ENCODE results near the gene HSF2BP.
"Not testable (repeated sequence)": the region's sequence is repeated elsewhere in the genome, so short reads cannot be mapped to it uniquely, and the experiment has no call there.

HSF2BP gene

DNA sequence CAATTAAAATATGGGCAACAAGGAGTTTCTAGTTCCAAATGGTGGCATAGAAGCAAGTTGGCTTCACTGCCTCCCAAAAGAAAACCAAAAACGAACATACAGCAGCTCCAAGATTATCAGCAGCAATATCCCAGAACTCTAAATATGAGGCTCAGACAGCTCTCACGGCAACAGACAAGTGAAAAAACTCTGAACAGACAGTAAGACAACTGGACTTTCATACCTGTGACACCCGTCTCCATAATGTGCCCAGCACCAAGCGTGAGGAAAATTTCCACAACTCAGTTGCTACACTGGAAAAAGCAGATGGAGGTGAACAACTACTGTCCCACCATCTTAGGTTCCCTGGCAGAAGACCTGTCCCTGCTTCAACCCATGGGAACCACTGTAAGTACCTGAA, 39.9 kb downstream of the HSF2BP start:
- no peak for DNase-seq (ENCODE audit: low read depth)

DNA sequence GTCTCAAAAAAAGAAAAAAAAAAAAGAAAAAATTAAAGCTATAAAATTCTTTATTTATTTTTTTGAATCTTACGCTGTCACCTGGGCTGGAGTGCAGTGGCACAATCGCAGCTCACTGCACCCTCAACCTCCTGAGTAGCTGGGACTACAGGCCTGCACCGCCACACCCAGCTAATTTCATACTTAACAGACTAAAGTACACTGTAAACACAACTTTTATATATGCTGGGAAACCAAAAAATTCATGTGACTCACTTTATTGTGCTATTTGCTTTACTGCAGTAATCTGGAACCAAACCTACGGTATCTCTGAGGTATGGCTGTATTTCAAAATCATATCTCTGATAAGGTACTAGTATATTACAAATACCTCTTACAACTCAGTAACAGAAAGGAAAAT, 40.3 kb downstream of the HSF2BP start:
- no peak for DNase-seq (ENCODE audit: low read depth)

DNA sequence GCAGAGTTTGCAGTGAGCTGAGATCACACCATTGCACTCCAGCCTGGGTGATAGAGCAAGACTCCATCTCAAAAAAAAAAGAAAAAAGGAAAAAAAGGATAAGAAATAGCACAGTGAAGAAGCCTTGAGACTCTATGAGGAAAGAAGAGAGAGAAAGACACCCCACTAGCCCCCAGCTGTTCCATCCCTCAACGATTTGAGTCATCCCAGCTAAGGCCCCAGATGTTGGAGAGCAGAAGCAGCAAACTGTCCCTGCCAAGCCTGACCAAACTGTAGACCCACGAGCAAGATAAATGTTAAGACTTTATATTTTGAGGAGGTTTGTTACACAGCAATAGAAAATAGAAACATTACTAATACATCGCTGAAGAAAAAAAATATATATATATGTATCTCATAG, 42.4 kb downstream of the HSF2BP start:
- DNase-seq (ENCODE audit: low read depth) = not testable (repeated sequence)

DNA sequence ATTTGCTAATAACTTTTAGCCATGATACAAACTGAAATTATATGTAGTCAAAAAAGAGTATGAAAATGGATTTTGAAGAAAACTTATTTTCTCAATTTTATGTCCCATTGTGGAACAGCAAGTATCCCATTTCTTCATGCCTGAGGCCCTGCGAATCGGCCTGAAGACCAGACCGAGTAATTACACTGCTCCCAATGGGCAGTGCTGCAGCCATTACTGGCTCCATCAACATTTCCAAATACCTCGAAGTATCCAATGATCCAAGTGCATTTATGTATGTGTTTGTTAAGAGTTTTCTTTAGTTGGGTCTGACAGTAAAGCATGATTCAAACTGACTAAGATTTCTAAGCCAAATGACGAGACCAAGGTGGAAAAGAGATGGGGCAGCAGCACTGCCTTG, 44.4 kb downstream of the HSF2BP start:
- DNase-seq (ENCODE audit: low read depth) = no peak

DNA sequence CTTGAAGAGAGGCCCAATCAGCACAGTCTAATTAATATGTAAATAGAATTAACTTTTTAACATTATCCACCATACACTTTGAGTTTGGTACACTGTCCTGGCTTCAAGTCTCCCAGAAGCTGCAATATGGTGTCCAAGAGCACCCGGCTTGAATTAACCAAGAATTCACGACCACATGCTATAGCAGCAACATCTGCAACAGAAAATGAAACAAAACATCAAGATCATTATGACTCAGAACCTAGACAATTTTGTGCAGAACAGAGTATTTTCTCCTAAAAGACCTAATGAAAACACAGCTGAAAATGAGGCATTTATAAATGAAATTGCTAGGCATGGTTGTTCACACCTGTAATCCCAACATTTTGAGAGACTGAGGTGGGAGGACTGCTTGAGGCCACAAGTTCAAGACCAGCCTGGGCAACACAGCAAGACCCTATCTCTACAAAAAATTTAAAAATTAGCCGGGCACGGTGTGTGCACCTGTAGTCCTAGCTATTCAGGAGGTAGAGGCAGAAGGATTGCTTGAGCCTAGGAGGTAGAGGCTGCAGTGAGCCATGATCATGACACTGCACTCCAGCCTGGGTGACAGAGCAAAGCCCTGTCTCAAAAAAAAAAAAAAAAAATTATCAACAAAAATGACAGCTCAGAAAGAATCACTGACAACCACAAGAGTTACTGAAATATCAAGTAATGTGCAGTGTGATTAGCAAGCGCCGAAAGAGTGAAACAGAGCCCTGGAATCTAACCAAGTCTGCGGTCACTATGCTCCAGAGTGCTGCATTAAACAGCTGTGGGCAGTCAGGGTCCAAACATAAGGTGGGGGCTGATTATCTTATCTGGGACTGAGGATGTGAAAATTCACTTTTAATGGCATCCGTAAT, 45.3 kb downstream of the HSF2BP start:
- DNase-seq (ENCODE audit: low read depth) = no peak

DNA sequence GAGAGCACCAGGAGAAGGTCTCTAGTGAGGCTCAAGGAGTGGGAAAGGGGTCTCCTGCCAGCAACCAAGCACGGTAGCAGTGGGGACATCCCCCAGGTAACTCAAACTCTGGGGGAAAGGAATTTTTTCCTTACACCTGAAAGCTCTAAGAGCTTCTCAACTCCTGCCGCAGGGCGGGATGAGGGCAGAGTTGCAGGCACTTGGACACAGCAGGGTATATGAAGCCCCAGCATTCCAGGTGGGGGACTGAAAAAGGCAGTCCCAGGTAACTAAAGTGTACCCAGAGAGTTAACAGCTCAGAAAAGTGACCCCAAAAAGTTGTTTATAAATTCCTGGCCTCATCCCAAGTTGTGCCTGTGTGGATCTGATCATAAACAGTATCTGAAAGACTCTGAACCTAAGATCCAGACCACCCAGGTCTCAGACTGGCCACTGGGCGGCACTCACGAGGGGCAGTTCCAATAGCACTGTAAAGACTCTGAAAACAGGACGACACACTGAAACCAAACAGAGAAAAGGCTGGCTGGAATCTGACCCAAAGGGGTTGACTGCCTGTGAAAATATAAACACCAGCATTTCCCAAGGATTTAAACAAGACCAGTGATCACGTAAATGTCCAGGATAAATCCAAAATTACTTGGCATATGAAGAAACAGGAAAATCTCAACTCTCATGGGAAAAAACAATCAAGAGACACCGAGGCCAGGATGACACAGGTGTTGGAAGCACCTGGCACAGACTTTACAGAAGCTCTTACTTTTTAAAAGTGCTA, 47.5 kb downstream of the HSF2BP start:
- DNase-seq (ENCODE audit: low read depth) = no peak

DNA sequence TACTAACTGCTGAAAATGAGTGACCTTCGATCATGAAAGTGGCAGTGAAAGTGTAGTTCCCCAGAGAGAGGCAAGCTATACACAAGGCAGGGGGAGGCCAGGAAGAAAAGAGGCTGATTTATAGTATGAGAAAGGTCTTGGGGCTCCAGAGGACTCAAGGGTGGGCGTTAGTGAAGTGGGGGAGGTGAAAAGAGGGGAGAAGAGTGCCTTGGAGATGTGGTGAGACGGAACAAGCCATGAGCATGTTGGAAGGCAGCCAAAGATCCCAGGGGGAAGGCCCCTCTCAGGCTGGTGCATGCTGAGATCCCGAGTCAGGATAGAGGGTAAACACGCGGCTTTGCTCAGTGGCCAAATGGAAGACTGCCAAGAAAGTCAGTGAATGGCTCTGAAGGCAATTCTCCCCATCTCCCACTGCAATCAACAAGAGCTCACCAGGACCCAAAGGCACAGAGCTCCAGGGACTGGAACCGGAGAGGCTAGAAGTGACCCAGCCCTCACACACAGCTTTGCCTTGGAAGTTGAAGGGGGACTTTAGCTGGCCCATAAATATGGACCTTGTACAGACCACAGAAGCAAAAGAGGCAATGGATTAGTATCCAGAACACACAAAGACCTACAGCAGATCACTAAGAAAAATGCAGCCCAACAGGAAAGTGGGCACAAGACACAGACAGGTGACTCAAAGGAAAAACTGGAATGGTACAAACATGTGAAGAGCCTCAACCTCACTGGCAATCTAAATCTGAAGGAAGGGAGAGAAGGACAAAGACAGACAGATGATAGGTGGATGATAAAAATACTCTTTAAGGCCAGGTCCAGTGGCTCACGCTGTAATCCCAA, 49.6 kb downstream of the HSF2BP start:
- no peak for DNase-seq (ENCODE audit: low read depth)

DNA sequence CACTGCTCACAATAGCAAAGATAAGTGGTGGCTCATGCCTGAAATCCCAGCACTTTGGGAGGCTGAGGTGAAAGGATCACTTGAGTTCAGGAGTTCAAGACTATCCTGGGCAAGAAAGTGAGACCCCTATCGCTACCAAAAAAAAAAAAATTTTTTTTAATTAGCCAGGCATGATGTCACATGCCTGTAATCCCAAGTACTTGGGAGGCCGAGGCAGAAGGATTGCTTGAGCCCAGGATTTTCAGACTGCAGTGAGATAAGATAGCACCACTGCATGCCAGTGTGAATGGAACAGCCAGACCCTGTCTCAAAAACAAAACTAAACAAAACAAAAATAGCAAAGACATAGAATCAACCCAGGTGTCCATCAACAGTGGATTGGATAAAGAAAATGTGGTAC, 50.6 kb downstream of the HSF2BP start:
- no peak for DNase-seq (ENCODE audit: low read depth)

DNA sequence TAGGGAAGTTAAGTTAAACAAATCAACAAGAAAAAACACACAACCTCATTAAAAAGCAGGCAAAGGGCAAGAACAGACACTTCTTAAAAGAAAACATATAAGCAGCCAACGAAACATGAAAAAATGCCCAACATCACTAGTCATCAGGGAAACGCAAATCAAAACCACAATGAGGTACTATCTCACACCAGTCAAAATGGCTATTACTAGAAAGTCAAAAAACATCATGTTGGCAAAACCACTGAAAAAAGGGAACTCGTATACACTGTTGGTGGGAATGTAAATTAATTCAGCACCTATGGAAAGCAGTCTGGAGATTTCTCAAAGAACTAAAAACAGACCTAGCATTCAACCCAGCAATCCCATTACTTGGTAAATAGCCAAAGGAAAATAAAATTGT, 51.1 kb downstream of the HSF2BP start:
- no peak for DNase-seq (ENCODE audit: low read depth)

DNA sequence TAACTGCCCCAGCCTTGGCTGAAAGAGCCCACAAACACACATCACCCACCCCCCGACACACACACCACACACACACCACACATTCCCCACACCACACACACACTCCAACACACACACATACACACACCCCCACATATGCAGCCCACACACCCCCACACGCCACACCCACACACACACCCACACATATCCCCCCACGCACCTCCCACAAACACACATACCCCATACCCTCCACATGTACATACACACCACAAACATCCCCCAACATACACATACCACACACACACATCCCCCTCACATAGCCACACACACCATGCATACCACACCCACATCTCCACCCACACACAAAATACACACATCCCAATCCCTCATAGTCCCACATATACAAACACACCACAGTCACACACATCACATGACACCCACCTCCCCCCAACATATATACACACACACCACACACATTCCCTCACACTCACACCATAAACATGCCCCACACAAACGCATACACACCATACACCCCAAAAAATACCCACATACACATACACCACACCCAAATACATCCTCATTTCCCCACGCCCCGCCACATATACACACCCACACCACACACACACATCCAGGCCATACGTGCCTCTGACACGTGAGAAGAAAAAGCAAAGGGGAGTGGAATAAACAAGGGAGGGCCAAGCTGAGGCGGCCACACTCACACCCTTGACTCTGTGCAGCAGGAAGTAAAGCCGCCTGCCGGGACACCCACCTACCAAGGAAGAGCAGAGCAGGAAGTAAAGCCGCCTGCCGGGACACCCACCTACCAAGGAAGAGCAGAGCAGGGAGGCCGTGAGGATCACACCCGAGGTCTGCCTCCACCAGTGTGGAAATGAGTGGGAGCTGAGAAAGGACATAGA, 53.7 kb downstream of the HSF2BP start:
- DNase-seq (ENCODE audit: low read depth) = no peak

DNA sequence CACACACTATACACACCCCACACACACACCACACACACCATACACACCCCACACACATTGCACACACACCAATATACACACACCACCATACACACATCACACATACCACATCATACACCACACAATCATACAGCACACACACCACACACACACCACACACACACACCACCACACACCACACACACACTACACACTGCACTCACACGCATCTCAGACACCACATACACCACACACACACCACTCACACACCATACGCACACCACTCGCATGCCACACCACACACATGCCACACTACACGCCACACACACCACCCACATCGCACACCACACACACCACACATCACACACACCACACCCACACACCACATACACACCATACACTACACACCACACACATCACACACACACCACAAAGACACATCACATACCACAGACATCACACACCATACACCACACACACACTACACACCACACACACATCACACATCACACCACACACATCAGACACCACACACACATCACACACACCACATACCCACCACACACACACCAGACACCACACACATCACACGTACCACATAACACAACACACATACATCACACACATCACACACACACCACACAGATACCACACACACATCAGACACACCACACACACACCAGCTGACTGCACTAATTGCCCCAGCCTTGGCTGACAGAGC, 54.6 kb downstream of the HSF2BP start:
- no peak for DNase-seq (ENCODE audit: low read depth)

DNA sequence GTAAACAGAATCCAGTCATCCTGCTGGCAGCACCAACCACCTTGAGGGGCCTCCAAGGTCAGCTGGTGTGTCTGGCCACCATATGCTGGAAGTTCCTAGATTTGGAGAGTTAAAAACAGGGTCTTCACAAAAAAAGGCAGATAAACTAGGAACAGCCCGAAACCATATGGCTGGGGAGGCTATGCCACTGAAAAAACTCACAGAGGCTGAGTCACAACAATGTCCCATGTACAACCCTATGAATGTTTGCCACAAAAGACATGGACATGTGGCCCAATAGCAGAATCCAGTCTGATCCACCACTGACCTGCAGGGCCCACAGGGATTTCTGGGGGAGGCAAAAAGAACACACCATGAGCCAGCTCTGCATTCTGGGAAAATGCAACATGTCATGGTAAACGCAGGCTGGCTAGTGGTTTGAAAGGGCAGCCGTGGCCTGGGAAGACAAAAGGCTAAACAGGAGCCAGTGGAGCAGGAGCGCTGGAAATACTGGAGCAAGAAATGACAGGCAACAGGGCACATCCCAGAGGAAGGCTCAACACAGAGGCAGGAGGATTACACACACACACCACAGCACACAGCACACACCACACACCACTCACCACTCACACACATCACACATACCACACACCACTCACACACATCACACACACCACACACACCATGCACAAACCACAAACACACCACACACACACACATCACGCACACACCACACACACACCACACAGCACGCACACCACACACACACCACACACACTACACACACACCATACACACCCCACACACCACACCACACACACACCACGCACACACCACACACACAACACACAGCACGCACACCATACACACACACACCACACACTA, 55.4 kb downstream of the HSF2BP start:
- DNase-seq (ENCODE audit: low read depth) = no peak

DNA sequence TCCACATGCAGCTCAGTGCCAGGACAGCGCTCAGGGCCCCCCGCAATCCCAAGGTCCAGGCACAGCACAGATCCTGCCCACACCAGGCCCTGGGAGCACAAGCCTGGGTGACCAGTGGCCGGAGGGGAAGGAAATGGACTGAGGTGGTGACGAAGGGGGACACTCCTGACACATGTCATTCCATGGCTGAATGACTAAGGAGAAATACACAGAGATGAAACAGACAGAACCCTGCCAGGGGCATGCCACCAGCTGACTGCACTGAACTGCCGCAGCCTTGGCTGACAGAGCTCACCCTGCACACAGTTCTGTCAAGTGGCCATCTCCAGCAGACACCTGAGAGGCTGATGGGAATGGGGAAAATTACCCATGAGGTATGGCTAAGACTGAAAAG, 56.1 kb downstream of the HSF2BP start:
- DNase-seq (ENCODE audit: low read depth) = no peak

DNA sequence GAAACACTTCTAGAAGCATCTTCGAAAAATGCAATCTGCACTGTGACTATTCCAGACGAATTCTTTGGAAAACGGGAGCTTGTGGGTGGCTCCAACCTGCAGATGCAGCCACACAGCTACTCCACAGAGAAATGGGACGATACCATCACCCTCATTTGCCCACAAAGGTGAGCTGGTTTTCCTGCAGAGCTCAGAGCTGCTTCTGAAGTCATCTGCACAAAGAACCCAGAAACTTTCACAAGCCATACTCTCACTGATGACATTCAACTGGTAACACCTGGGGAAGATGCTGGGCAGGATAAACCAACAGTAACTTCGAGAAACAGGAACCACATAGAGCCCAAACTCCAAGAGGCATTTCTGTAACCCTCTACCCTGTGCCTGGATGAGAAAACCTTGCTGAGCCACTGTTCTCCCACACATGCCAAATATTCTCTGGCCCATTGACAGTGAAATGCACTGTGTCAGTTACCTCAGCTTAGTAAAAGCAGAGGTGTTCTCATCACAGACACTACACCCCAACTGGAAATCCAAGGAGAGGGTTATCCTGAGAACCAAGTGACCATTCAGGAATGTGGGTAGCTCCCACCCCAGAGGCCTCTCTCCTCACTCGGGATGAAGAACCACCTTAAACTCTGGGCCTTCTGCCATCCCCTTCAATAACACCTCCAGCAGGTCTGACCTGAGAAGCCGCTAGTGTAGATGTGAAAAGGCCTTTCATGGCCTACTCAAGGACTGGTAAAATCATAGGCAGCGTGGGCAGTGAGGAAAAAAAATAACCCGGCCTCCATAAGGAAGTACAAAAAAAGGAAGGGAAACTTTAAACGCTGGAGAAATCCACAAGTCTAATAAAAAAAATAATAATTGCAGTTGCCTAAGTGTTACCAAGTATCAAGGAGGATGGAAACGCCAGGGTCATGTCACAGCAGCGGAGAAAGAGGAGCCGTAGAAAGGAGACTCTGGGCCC, 56.7 kb downstream of the HSF2BP start:
- no peak for DNase-seq (ENCODE audit: low read depth)

DNA sequence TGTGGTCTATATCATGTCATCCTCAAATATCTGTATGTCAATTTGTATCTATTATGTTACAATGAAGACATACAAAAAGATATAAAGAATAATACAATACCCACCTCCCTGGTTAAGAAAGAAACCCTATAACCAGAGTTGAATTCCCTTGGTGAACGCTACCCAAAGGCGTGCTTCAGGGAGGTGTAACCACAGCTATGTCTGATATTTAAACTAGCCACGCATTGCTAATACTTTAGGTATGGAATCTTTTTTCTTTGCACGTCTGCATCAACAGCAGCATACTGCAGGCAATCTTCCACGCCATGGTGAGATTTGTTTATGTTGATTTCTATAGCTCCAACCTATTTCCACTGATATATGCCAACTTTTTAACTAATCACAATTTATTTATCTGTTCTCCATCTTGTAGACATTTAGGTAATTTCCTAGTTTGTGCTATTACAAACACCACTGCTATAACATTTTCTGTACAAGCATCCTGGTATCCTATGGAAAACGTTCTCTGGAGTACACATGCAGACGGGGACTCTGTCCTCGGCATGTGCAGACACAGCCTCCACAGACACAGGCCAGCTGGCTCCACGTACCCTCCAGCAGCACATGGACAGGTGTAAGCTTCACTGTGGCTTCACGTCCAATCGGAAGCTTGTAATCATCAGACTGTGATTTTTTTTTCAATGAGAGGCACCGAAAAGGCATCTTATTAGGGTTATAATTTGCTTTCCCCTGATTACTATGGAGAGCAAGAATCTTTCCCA, 58.5 kb downstream of the HSF2BP start:
- DNase-seq (ENCODE audit: low read depth) = no peak

DNA sequence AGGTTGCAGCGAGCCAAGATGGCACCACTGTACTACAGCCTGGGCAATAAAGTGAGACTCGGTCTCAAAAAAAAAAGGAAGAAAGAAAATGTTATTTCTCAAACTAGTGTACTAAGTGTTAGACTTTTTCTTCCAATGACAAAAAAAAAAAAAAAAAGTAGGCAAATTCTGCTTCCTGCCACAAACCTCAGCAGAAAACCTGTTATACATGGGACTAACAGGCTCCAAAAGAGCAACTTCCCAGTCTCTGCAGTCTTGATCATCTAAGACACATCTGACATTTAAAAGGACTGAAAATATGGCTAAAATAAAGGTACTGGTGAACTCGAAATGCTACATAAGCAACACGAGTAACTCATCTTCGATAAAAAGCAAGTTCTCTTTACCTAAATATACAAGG, 59.6 kb downstream of the HSF2BP start:
- DNase-seq (ENCODE audit: low read depth) = no peak

DNA sequence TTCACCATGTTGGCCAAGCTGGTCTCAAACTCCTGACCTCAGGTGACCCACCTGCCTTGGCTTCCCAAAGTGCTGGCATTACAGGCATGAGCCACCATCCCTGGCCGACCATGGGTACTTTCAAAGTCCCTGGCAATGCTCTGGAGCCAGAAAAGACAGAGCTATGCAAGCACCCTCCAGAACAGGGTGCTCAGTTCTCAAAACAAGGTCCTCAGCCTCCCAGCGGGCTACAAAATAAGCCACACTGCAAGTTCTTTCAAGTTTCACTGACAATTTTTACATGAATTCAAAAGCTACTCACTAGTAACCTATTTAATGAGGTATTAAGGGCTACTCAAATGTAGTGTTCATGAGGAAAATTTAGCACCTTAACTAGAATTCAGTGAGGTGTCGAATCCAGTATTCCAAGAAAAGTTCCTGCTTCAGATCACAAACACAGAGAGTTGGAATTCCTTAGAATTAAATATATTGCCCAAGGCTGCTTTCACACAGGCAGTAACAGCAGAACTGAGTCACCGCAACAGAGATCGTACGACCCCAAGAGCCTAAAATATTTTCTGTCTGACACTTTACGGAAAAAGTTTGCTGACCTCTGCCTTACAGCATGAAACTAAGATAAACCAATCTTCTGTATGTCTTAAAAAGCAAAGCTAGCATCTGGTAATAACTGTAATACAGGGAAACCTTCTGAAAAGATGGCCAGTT, 60.7 kb downstream of the HSF2BP start:
- DNase-seq (ENCODE audit: low read depth) = no peak
